ENCODE data around the gene S100A8. TPM values are rescaled to one million over a fixed set of nuclear protein-coding genes. Genes with fewer than 3 reads are reported as not detected.

S100A8 gene
- total RNA-seq, 1 donor from 2014 or later: not detected

GRCh38 chr1:153431002-153431401 is 40.1 kb upstream of the S100A8 start:
- Histone ChIP-seq H3K27me3 (ENCODE audit: insufficient read depth, low read length) (no peaks in the 10 kb centered on the region), H2AFZ (ENCODE audit: low read depth, low read length) (no peak overlapping the region), H3K9ac (ENCODE audit: low read length) (no peak overlapping the region), H4K20me1 (ENCODE audit: insufficient read depth, low read length) (no peaks in the 10 kb centered on the region), H3K27ac (ENCODE audit: low read depth, low read length) (no peak overlapping the region), H3K36me3 (ENCODE audit: insufficient read depth, low read length) (no peaks in the 10 kb centered on the region), H3K4me2 (ENCODE audit: low read length) (no peak overlapping the region), H3K79me2 (ENCODE audit: insufficient read depth, low read length) (no peaks in the 10 kb centered on the region), H3K9me3 (ENCODE audit: insufficient read depth, low read depth, low read length) (no peaks in the 10 kb centered on the region), H3K4me3 (ENCODE audit: insufficient read depth, low read depth, low read length) (no peak overlapping the region), H3K4me1 (ENCODE audit: insufficient read depth, low read length) (no peaks in the 10 kb centered on the region)
- H3K4me3 Mint-ChIP-seq (ENCODE audit: unreplicated experiment): no peak overlapping the region
- FAIRE-seq (no peak), DNase-seq (ENCODE audit: low read depth) (no peak)
- peaks cover 1% of the 10 kb centered on the region for H3K9me3 Mint-ChIP-seq (ENCODE audit: unreplicated experiment)
- H3K27ac Mint-ChIP-seq (ENCODE audit: unreplicated experiment): no peak overlapping the region
- no peak for TF ChIP-seq CTCF (IDR thresholded peaks at IDR 0.05; ENCODE audit: insufficient read depth, low read depth, low read length)
- no peak for TF ChIP-seq EZH2 (IDR thresholded peaks at IDR 0.05; ENCODE audit: insufficient read depth, low read length)
- no peaks in the 10 kb centered on the region for H3K36me3 Mint-ChIP-seq (ENCODE audit: low read depth, unreplicated experiment)
- H3K27me3 Mint-ChIP-seq (ENCODE audit: low read depth, unreplicated experiment): peaks cover 61% of the 10 kb centered on the region
- no peaks in the 10 kb centered on the region for H3K4me1 Mint-ChIP-seq (ENCODE audit: low read depth, unreplicated experiment)

DNA sequence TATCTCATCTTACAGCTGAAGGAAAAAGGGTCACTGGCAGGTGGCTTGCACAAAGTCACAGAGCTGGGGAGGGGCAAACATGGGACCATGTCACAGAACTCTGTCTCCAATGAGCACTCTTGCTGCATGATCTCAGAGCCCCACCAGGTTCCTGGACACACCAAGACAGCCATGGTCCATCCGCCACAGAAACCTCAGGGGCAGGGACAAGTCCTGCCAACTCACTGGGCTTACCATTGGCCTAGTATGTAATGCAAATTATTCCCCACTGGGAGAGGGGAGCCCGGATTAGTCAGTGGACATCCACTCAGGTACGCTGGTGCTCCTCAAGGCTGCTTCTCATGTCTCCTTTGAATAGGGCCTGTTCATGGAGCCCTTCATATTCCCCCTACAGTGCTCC is 39.7 kb upstream of the S100A8 start:
- FAIRE-seq (no peak), DNase-seq (ENCODE audit: low read depth) (no peak)
- TF ChIP-seq CTCF (IDR thresholded peaks at IDR 0.05; ENCODE audit: insufficient read depth, low read depth, low read length): no peak
- no peak for TF ChIP-seq EZH2 (IDR thresholded peaks at IDR 0.05; ENCODE audit: insufficient read depth, low read length)
- Histone ChIP-seq H3K9ac (ENCODE audit: low read length) (no peak overlapping the region), H3K27ac (ENCODE audit: low read depth, low read length) (no peak overlapping the region), H3K4me2 (ENCODE audit: low read length) (no peak overlapping the region), H3K27me3 (ENCODE audit: insufficient read depth, low read length) (no peaks in the 10 kb centered on the region), H3K9me3 (ENCODE audit: insufficient read depth, low read depth, low read length) (no peaks in the 10 kb centered on the region), H2AFZ (ENCODE audit: low read depth, low read length) (no peak overlapping the region), H3K4me3 (ENCODE audit: insufficient read depth, low read depth, low read length) (no peak overlapping the region), H4K20me1 (ENCODE audit: insufficient read depth, low read length) (no peaks in the 10 kb centered on the region), H3K79me2 (ENCODE audit: insufficient read depth, low read length) (no peaks in the 10 kb centered on the region), H3K36me3 (ENCODE audit: insufficient read depth, low read length) (no peaks in the 10 kb centered on the region), H3K4me1 (ENCODE audit: insufficient read depth, low read length) (no peaks in the 10 kb centered on the region)
- Mint-ChIP-seq H3K27ac (ENCODE audit: unreplicated experiment) (no peak overlapping the region), H3K9me3 (ENCODE audit: unreplicated experiment) (peaks cover 1% of the 10 kb centered on the region), H3K4me1 (ENCODE audit: low read depth, unreplicated experiment) (no peaks in the 10 kb centered on the region), H3K36me3 (ENCODE audit: low read depth, unreplicated experiment) (no peaks in the 10 kb centered on the region), H3K4me3 (ENCODE audit: unreplicated experiment) (no peak overlapping the region), H3K27me3 (ENCODE audit: low read depth, unreplicated experiment) (peaks cover 64% of the 10 kb centered on the region)

- Mint-ChIP-seq H3K36me3 (ENCODE audit: low read depth, unreplicated experiment) (no peaks in the 10 kb centered on the region), H3K4me3 (ENCODE audit: unreplicated experiment) (no peak overlapping the region), H3K4me1 (ENCODE audit: low read depth, unreplicated experiment) (no peaks in the 10 kb centered on the region), H3K27ac (ENCODE audit: unreplicated experiment) (no peak overlapping the region), H3K27me3 (ENCODE audit: low read depth, unreplicated experiment) (peaks cover 67% of the 10 kb centered on the region), H3K9me3 (ENCODE audit: unreplicated experiment) (peaks cover 1% of the 10 kb centered on the region)
- TF ChIP-seq EZH2 (IDR thresholded peaks at IDR 0.05; ENCODE audit: insufficient read depth, low read length) (no peak), CTCF (IDR thresholded peaks at IDR 0.05; ENCODE audit: insufficient read depth, low read depth, low read length) (no peak)
- H4K20me1 ChIP-seq (ENCODE audit: insufficient read depth, low read length): no peaks in the 10 kb centered on the region
- no peak overlapping the region for H3K9ac ChIP-seq (ENCODE audit: low read length)
- H3K4me2 ChIP-seq (ENCODE audit: low read length): no peak overlapping the region
- H3K79me2 ChIP-seq (ENCODE audit: insufficient read depth, low read length): no peaks in the 10 kb centered on the region
- DNase-seq (ENCODE audit: low read depth) (no peak), FAIRE-seq (no peak)
- no peak overlapping the region for H3K27ac ChIP-seq (ENCODE audit: low read depth, low read length)
- H2AFZ ChIP-seq (ENCODE audit: low read depth, low read length): no peak overlapping the region
- no peaks in the 10 kb centered on the region for H3K9me3 ChIP-seq (ENCODE audit: insufficient read depth, low read depth, low read length)
- no peak overlapping the region for H3K4me3 ChIP-seq (ENCODE audit: insufficient read depth, low read depth, low read length)
- no peaks in the 10 kb centered on the region for H3K4me1 ChIP-seq (ENCODE audit: insufficient read depth, low read length)
- no peaks in the 10 kb centered on the region for H3K36me3 ChIP-seq (ENCODE audit: insufficient read depth, low read length)
- H3K27me3 ChIP-seq (ENCODE audit: insufficient read depth, low read length): no peaks in the 10 kb centered on the region
These were observed 39.3 kb upstream of the S100A8 start for GRCh38 chr1:153430166-153430553.
